ENCODE data around the gene PRR29. TPM values are rescaled to one million over a fixed set of nuclear protein-coding genes. Genes with fewer than 3 reads are reported as not detected.

PRR29 gene
- total RNA-seq, 2 donors from 2014 or later = 2.9 to 3.2 TPM

GRCh38 chr17:64025732-64026294 lies 27.7 kb downstream of the PRR29 start:
- peaks cover 43% of the 10 kb centered on the region for H3K4me1 Mint-ChIP-seq
- H3K27me3 Mint-ChIP-seq = no peaks in the 10 kb centered on the region
- no peaks in the 10 kb centered on the region for H3K9me3 Mint-ChIP-seq
- H3K36me3 Mint-ChIP-seq (ENCODE audit: low read depth) = no peaks in the 10 kb centered on the region
- ATAC-seq (replicated peaks) = peak; percentile 60
- peak overlapping the region; percentile 82 for H3K4me3 Mint-ChIP-seq
- H3K27ac Mint-ChIP-seq = peak overlapping the region; percentile 80

- H3K9me3 Mint-ChIP-seq = no peaks in the 10 kb centered on the region
- H3K4me1 Mint-ChIP-seq = peaks cover 27% of the 10 kb centered on the region
- H3K27ac Mint-ChIP-seq = no peak overlapping the region
- H3K27me3 Mint-ChIP-seq = no peaks in the 10 kb centered on the region
- no peak overlapping the region for H3K4me3 Mint-ChIP-seq
- no peak for ATAC-seq (replicated peaks)
- H3K36me3 Mint-ChIP-seq (ENCODE audit: low read depth) = no peaks in the 10 kb centered on the region
These were observed 30.8 kb downstream of the PRR29 start for GRCh38 chr17:64028874-64029464.

GRCh38 chr17:64032081-64032480 lies 33.9 kb downstream of the PRR29 start:
- Mint-ChIP-seq H3K9me3 (no peaks in the 10 kb centered on the region), H3K27ac (no peak overlapping the region), H3K4me3 (no peak overlapping the region), H3K36me3 (ENCODE audit: low read depth) (peaks cover 15% of the 10 kb centered on the region), H3K4me1 (peaks cover 10% of the 10 kb centered on the region), H3K27me3 (no peaks in the 10 kb centered on the region)
- ATAC-seq (replicated peaks) = no peak

- Mint-ChIP-seq H3K27me3 (no peaks in the 10 kb centered on the region), H3K9me3 (no peaks in the 10 kb centered on the region), H3K27ac (no peak overlapping the region), H3K36me3 (ENCODE audit: low read depth) (peaks cover 58% of the 10 kb centered on the region), H3K4me1 (peaks cover 9% of the 10 kb centered on the region), H3K4me3 (no peak overlapping the region)
- ATAC-seq (replicated peaks) = no peak
These were observed 38.2 kb downstream of the PRR29 start for GRCh38 chr17:64036198-64036922.

- H3K4me1 Mint-ChIP-seq = peaks cover 17% of the 10 kb centered on the region
- no peaks in the 10 kb centered on the region for H3K9me3 Mint-ChIP-seq
- peaks cover 66% of the 10 kb centered on the region for H3K36me3 Mint-ChIP-seq (ENCODE audit: low read depth)
- no peaks in the 10 kb centered on the region for H3K27me3 Mint-ChIP-seq
- H3K27ac Mint-ChIP-seq = peak overlapping the region; percentile 61
- no peak for ATAC-seq (replicated peaks)
- no peak overlapping the region for H3K4me3 Mint-ChIP-seq
These were observed 39.0 kb downstream of the PRR29 start for GRCh38 chr17:64037180-64037579.

- Mint-ChIP-seq H3K27me3 (no peaks in the 10 kb centered on the region), H3K36me3 (ENCODE audit: low read depth) (peaks cover 72% of the 10 kb centered on the region), H3K4me3 (no peak overlapping the region), H3K4me1 (peaks cover 20% of the 10 kb centered on the region), H3K27ac (no peak overlapping the region), H3K9me3 (no peaks in the 10 kb centered on the region)
- no peak for ATAC-seq (replicated peaks)
These were observed 39.7 kb downstream of the PRR29 start for GRCh38 chr17:64037802-64038201.

GRCh38 chr17:64038331-64039105 lies 40.4 kb downstream of the PRR29 start:
- H3K27ac Mint-ChIP-seq = no peak overlapping the region
- H3K27me3 Mint-ChIP-seq = no peaks in the 10 kb centered on the region
- H3K9me3 Mint-ChIP-seq = no peaks in the 10 kb centered on the region
- H3K36me3 Mint-ChIP-seq (ENCODE audit: low read depth) = peaks cover 79% of the 10 kb centered on the region
- no peak overlapping the region for H3K4me3 Mint-ChIP-seq
- H3K4me1 Mint-ChIP-seq = peaks cover 23% of the 10 kb centered on the region
- ATAC-seq (replicated peaks) = no peak

GRCh38 chr17:64039106-64039400 lies 40.9 kb downstream of the PRR29 start:
- H3K36me3 Mint-ChIP-seq (ENCODE audit: low read depth) = peaks cover 85% of the 10 kb centered on the region
- H3K4me1 Mint-ChIP-seq = peaks cover 24% of the 10 kb centered on the region

GRCh38 chr17:64040206-64040605 lies 42.1 kb downstream of the PRR29 start:
- Mint-ChIP-seq H3K27ac (peak overlapping the region; percentile 59), H3K27me3 (no peaks in the 10 kb centered on the region), H3K4me3 (no peak overlapping the region), H3K36me3 (ENCODE audit: low read depth) (peaks cover 96% of the 10 kb centered on the region), H3K9me3 (no peaks in the 10 kb centered on the region), H3K4me1 (peaks cover 24% of the 10 kb centered on the region)
- no peak for ATAC-seq (replicated peaks)

More at GRCh38 chr17:64039106-64039400, 40.9 kb downstream of the PRR29 start:
- ATAC-seq (replicated peaks) = no peak
- Mint-ChIP-seq H3K27me3 (no peaks in the 10 kb centered on the region), H3K4me3 (no peak overlapping the region), H3K27ac (no peak overlapping the region), H3K9me3 (no peaks in the 10 kb centered on the region)

GRCh38 chr17:64041912-64042311 lies 43.8 kb downstream of the PRR29 start:
- Mint-ChIP-seq H3K27me3 (no peaks in the 10 kb centered on the region), H3K4me3 (peak overlapping the region; percentile 27), H3K36me3 (ENCODE audit: low read depth) (peaks cover 100% of the 10 kb centered on the region), H3K4me1 (peaks cover 28% of the 10 kb centered on the region), H3K9me3 (no peaks in the 10 kb centered on the region), H3K27ac (peak overlapping the region; percentile 53)
- peak; percentile 76 for ATAC-seq (replicated peaks)

- peaks cover 25% of the 10 kb centered on the region for H3K4me1 Mint-ChIP-seq
- no peaks in the 10 kb centered on the region for H3K9me3 Mint-ChIP-seq
- peak overlapping the region; percentile 27 for H3K4me3 Mint-ChIP-seq
- peak overlapping the region; percentile 85 for H3K27ac Mint-ChIP-seq
- ATAC-seq (replicated peaks) = no peak
- H3K27me3 Mint-ChIP-seq = no peaks in the 10 kb centered on the region
- peaks cover 100% of the 10 kb centered on the region for H3K36me3 Mint-ChIP-seq (ENCODE audit: low read depth)
These were observed 44.7 kb downstream of the PRR29 start for GRCh38 chr17:64042700-64043485.

- H3K9me3 Mint-ChIP-seq = no peaks in the 10 kb centered on the region
- no peaks in the 10 kb centered on the region for H3K27me3 Mint-ChIP-seq
- H3K4me1 Mint-ChIP-seq = peaks cover 22% of the 10 kb centered on the region
- H3K27ac Mint-ChIP-seq = peak overlapping the region; percentile 25
- peaks cover 100% of the 10 kb centered on the region for H3K36me3 Mint-ChIP-seq (ENCODE audit: low read depth)
- no peak overlapping the region for H3K4me3 Mint-ChIP-seq
- ATAC-seq (replicated peaks) = no peak
These were observed 47.0 kb downstream of the PRR29 start for GRCh38 chr17:64045176-64045575.

- Mint-ChIP-seq H3K27me3 (no peaks in the 10 kb centered on the region), H3K9me3 (no peaks in the 10 kb centered on the region), H3K4me1 (peaks cover 23% of the 10 kb centered on the region), H3K27ac (no peak overlapping the region), H3K4me3 (no peak overlapping the region), H3K36me3 (ENCODE audit: low read depth) (peaks cover 100% of the 10 kb centered on the region)
- no peak for ATAC-seq (replicated peaks)
These were observed 50.7 kb downstream of the PRR29 start for GRCh38 chr17:64048805-64049204.

- Mint-ChIP-seq H3K4me1 (peaks cover 28% of the 10 kb centered on the region), H3K27me3 (no peaks in the 10 kb centered on the region), H3K4me3 (peak overlapping the region; percentile 55), H3K9me3 (no peaks in the 10 kb centered on the region), H3K27ac (peak overlapping the region; percentile 68), H3K36me3 (ENCODE audit: low read depth) (peaks cover 100% of the 10 kb centered on the region)
- peak; percentile 98 for ATAC-seq (replicated peaks)
These were observed 53.0 kb downstream of the PRR29 start for GRCh38 chr17:64051153-64051552.

All from activated T-helper 17 cell treated with anti-CD3 and anti-CD28 coated beads, Interleukin-2, amount 50 U/mL, for 72 hours (primary cell).